ENCODE results near the gene KRT71.

DNA sequence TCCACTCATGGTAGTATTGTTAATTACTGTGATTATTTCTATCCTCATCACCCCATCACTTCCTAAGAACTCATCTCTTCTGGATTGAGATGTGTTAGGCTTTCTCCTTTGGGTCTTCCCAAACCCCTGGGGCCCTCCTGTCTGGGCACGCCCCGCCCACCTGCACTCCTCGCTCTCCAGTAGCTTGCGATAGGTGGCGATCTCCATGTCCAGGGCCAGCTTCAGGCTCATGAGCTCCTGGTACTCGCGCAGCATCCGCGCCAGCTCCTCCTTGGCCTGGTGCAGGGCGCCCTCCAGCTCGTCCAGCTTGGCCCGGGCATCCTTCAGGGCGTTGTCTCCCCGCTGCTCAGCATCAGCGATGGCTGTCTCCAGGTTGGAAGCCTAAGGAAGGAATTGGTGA, 6.8 kb downstream of the KRT71 start:
- TF ChIP-seq, protein P1, sequence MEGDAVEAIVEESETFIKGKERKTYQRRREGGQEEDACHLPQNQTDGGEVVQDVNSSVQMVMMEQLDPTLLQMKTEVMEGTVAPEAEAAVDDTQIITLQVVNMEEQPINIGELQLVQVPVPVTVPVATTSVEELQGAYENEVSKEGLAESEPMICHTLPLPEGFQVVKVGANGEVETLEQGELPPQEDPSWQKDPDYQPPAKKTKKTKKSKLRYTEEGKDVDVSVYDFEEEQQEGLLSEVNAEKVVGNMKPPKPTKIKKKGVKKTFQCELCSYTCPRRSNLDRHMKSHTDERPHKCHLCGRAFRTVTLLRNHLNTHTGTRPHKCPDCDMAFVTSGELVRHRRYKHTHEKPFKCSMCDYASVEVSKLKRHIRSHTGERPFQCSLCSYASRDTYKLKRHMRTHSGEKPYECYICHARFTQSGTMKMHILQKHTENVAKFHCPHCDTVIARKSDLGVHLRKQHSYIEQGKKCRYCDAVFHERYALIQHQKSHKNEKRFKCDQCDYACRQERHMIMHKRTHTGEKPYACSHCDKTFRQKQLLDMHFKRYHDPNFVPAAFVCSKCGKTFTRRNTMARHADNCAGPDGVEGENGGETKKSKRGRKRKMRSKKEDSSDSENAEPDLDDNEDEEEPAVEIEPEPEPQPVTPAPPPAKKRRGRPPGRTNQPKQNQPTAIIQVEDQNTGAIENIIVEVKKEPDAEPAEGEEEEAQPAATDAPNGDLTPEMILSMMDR (IDR thresholded peaks at IDR 0.05; ENCODE audit: low read depth, low read length, poor library complexity, severe bottlenecking), result no peak
- no peak for TF ChIP-seq EZH2phosphoT487 (IDR thresholded peaks at IDR 0.05; ENCODE audit: borderline replicate concordance, low read length)
